ENCODE data around the gene LRRTM4.
"Not testable (repeated sequence)": the region's sequence is repeated elsewhere in the genome, so short reads cannot be mapped to it uniquely, and the experiment has no call there.

The LRRTM4 gene

GRCh38 chr2:77193858-77194448 is 328.2 kb downstream of the LRRTM4 start:
- no peak overlapping the region for H3K27ac Mint-ChIP-seq

GRCh38 chr2:77192811-77193289 is 329.3 kb downstream of the LRRTM4 start:
- Mint-ChIP-seq H3K4me3 (no peak overlapping the region), H3K27me3 (no peaks in the 10 kb centered on the region), H3K27ac (no peak overlapping the region), H3K9me3 (peaks cover 19% of the 10 kb centered on the region), H3K4me1 (no peaks in the 10 kb centered on the region), H3K36me3 (ENCODE audit: low read depth) (no peaks in the 10 kb centered on the region)
- DNase-seq (no peak), ATAC-seq (no peak)

More at GRCh38 chr2:77193858-77194448, 328.2 kb downstream of the LRRTM4 start:
- Mint-ChIP-seq H3K36me3 (ENCODE audit: low read depth) (no peaks in the 10 kb centered on the region), H3K9me3 (peaks cover 9% of the 10 kb centered on the region), H3K4me3 (no peak overlapping the region), H3K27me3 (no peaks in the 10 kb centered on the region), H3K4me1 (no peaks in the 10 kb centered on the region)
- ATAC-seq (no peak), DNase-seq (no peak)

GRCh38 chr2:77191665-77192064 is 330.5 kb downstream of the LRRTM4 start:
- Mint-ChIP-seq H3K27me3 (no peaks in the 10 kb centered on the region), H3K9me3 (peaks cover 19% of the 10 kb centered on the region), H3K27ac (no peak overlapping the region), H3K4me1 (no peaks in the 10 kb centered on the region), H3K4me3 (no peak overlapping the region), H3K36me3 (ENCODE audit: low read depth) (no peaks in the 10 kb centered on the region)
- DNase-seq (no peak), ATAC-seq (no peak)

GRCh38 chr2:77190721-77191346 is 331.3 kb downstream of the LRRTM4 start:
- Mint-ChIP-seq H3K4me1 (no peaks in the 10 kb centered on the region), H3K4me3 (no peak overlapping the region), H3K27me3 (no peaks in the 10 kb centered on the region), H3K9me3 (peaks cover 16% of the 10 kb centered on the region), H3K36me3 (ENCODE audit: low read depth) (no peaks in the 10 kb centered on the region), H3K27ac (no peak overlapping the region)
- DNase-seq = no peak
- ATAC-seq = no peak

- no peak for DNase-seq
- no peaks in the 10 kb centered on the region for H3K4me1 Mint-ChIP-seq
- no peak for ATAC-seq
Observed at GRCh38 chr2:77185052-77185451, 337.1 kb downstream of the LRRTM4 start.

GRCh38 chr2:77179297-77179696 is 342.9 kb downstream of the LRRTM4 start:
- Mint-ChIP-seq H3K9me3 (peaks cover 22% of the 10 kb centered on the region), H3K27me3 (no peaks in the 10 kb centered on the region), H3K27ac (no peak overlapping the region), H3K4me3 (no peak overlapping the region), H3K36me3 (ENCODE audit: low read depth) (no peaks in the 10 kb centered on the region), H3K4me1 (no peaks in the 10 kb centered on the region)
- no peak for ATAC-seq
- DNase-seq = no peak

More at GRCh38 chr2:77185052-77185451, 337.1 kb downstream of the LRRTM4 start:
- Mint-ChIP-seq H3K27ac (no peak overlapping the region), H3K27me3 (no peaks in the 10 kb centered on the region), H3K4me3 (no peak overlapping the region), H3K9me3 (peaks cover 21% of the 10 kb centered on the region), H3K36me3 (ENCODE audit: low read depth) (no peaks in the 10 kb centered on the region)

- H3K27ac Mint-ChIP-seq; DNase-seq; H3K4me1 Mint-ChIP-seq; H3K4me3 Mint-ChIP-seq; H3K27me3 Mint-ChIP-seq; ATAC-seq; H3K36me3 Mint-ChIP-seq (ENCODE audit: low read depth): not testable (repeated sequence)
- peaks cover 18% of the 10 kb centered on the region for H3K9me3 Mint-ChIP-seq
Observed at GRCh38 chr2:77175266-77175780, 346.9 kb downstream of the LRRTM4 start.

- DNase-seq (no peak), ATAC-seq (no peak)
- H3K4me1 Mint-ChIP-seq = no peaks in the 10 kb centered on the region
- H3K36me3 Mint-ChIP-seq (ENCODE audit: low read depth) = no peaks in the 10 kb centered on the region
- H3K27ac Mint-ChIP-seq = no peak overlapping the region
- no peak overlapping the region for H3K4me3 Mint-ChIP-seq
- no peaks in the 10 kb centered on the region for H3K27me3 Mint-ChIP-seq
- peaks cover 32% of the 10 kb centered on the region for H3K9me3 Mint-ChIP-seq
Observed at GRCh38 chr2:77169426-77169825, 352.8 kb downstream of the LRRTM4 start.

GRCh38 chr2:77164021-77164420 is 358.2 kb downstream of the LRRTM4 start:
- H3K4me1 Mint-ChIP-seq; H3K36me3 Mint-ChIP-seq (ENCODE audit: low read depth); H3K27me3 Mint-ChIP-seq; H3K4me3 Mint-ChIP-seq; H3K27ac Mint-ChIP-seq; DNase-seq; ATAC-seq: not testable (repeated sequence)
- H3K9me3 Mint-ChIP-seq = peaks cover 34% of the 10 kb centered on the region

GRCh38 chr2:77161009-77161408 is 361.2 kb downstream of the LRRTM4 start:
- no peak overlapping the region for H3K4me3 Mint-ChIP-seq
- no peak overlapping the region for H3K27ac Mint-ChIP-seq
- H3K27me3 Mint-ChIP-seq = no peaks in the 10 kb centered on the region
- no peak for DNase-seq
- H3K36me3 Mint-ChIP-seq (ENCODE audit: low read depth) = no peaks in the 10 kb centered on the region
- H3K4me1 Mint-ChIP-seq = no peaks in the 10 kb centered on the region
- H3K9me3 Mint-ChIP-seq = peaks cover 17% of the 10 kb centered on the region
- no peak for ATAC-seq

- ATAC-seq (no peak), DNase-seq (no peak)
- Mint-ChIP-seq H3K36me3 (ENCODE audit: low read depth) (no peaks in the 10 kb centered on the region), H3K9me3 (peaks cover 12% of the 10 kb centered on the region), H3K27ac (no peak overlapping the region), H3K27me3 (no peaks in the 10 kb centered on the region), H3K4me1 (no peaks in the 10 kb centered on the region), H3K4me3 (no peak overlapping the region)
Observed at GRCh38 chr2:77156599-77156998, 365.6 kb downstream of the LRRTM4 start.

- Mint-ChIP-seq H3K27ac (no peak overlapping the region), H3K27me3 (no peaks in the 10 kb centered on the region), H3K36me3 (ENCODE audit: low read depth) (no peaks in the 10 kb centered on the region), H3K9me3 (peaks cover 7% of the 10 kb centered on the region), H3K4me1 (no peaks in the 10 kb centered on the region), H3K4me3 (no peak overlapping the region)
- DNase-seq (no peak), ATAC-seq (no peak)
Observed at GRCh38 chr2:77155511-77155910, 366.7 kb downstream of the LRRTM4 start.

- Mint-ChIP-seq H3K4me3 (no peak overlapping the region), H3K9me3 (peaks cover 7% of the 10 kb centered on the region), H3K4me1 (no peaks in the 10 kb centered on the region), H3K36me3 (ENCODE audit: low read depth) (no peaks in the 10 kb centered on the region), H3K27ac (no peak overlapping the region), H3K27me3 (no peaks in the 10 kb centered on the region)
- no peak for ATAC-seq
- DNase-seq = no peak
Observed at GRCh38 chr2:77149565-77149964, 372.6 kb downstream of the LRRTM4 start.

GRCh38 chr2:77147153-77147552 is 375.0 kb downstream of the LRRTM4 start:
- ATAC-seq = no peak
- Mint-ChIP-seq H3K4me1 (no peaks in the 10 kb centered on the region), H3K36me3 (ENCODE audit: low read depth) (no peaks in the 10 kb centered on the region), H3K27me3 (no peaks in the 10 kb centered on the region), H3K9me3 (peaks cover 10% of the 10 kb centered on the region), H3K4me3 (no peak overlapping the region), H3K27ac (no peak overlapping the region)
- no peak for DNase-seq

GRCh38 chr2:77144772-77145171 is 377.4 kb downstream of the LRRTM4 start:
- H3K9me3 Mint-ChIP-seq = peaks cover 3% of the 10 kb centered on the region
- no peaks in the 10 kb centered on the region for H3K4me1 Mint-ChIP-seq
- no peaks in the 10 kb centered on the region for H3K36me3 Mint-ChIP-seq (ENCODE audit: low read depth)
- no peak overlapping the region for H3K27ac Mint-ChIP-seq
- H3K27me3 Mint-ChIP-seq = no peaks in the 10 kb centered on the region
- ATAC-seq = no peak
- H3K4me3 Mint-ChIP-seq = no peak overlapping the region
- no peak for DNase-seq

Measured in activated naive CD8-positive, alpha-beta T cell treated with anti-CD3 and anti-CD28 coated beads, Interleukin-2, amount 50 U/mL, for 24 hours (primary cell).